Sigmoid colon (tissue), 7 donors: Measurements from ENCODE around the gene CRTAC1. TPM values are rescaled to one million over a fixed set of nuclear protein-coding genes. Genes with fewer than 3 reads are reported as not detected.

Experiments
- DNase-seq: peaks from one replicate; pipeline ENCODE4 v3.0.0-alpha.2; 2019
- H3K27ac ChIP-seq, 4 donors: fragments of 200-600 bp; sonication (generic); one replicate each; pipeline ENCODE4 v1.5.1; 2016 to 2019; ENCODE audit warnings: mild to moderate bottlenecking in 1 of 4
- H3K27me3 ChIP-seq, 3 donors: fragments of 200-600 bp; sonication (generic); one replicate each; pipeline ENCODE4 v1.5.1; 2019; ENCODE audit warnings: mild to moderate bottlenecking in 1 of 3
- H3K36me3 ChIP-seq, 4 donors: fragments of 200-600 bp; sonication (generic); one replicate each; pipeline ENCODE4 v1.5.1; 2016 to 2019
- H3K4me1 ChIP-seq, 4 donors: fragments of 200-600 bp; sonication (generic); one replicate each; pipeline ENCODE4 v1.5.1; 2017 to 2019
- H3K4me3 ChIP-seq, 4 donors: fragments of 200-600 bp; sonication (generic); one replicate each; pipeline ENCODE4 v1.5.1; 2017 to 2019; ENCODE audit warnings: mild to moderate bottlenecking in 2 of 4, moderate library complexity in 1 of 4
- H3K9me3 ChIP-seq, 4 donors: fragments of 200-600 bp in 3 of 4; sonication (generic) in 3 of 4; one replicate each; pipeline versions ENCODE4 v1.5.1 to v1.6.1; 2013 to 2019
- EP300 ChIP-seq, 4 donors: sonication (generic); formaldehyde crosslinking; IDR thresholded peaks; one replicate each; pipeline ENCODE4 v1.6.1; 2017; ENCODE audit warnings: antibody characterized with exemption in 4 of 4
- POLR2A ChIP-seq, 2 donors: fragments of 450-650 bp; IDR thresholded peaks; one replicate each; pipeline ENCODE4 v1.6.1; 2016; ENCODE audit warnings: antibody characterized with exemption in 2 of 2, mild to moderate bottlenecking in 2 of 2, moderate library complexity in 2 of 2
- POLR2AphosphoS5 ChIP-seq, 4 donors: sonication (generic); formaldehyde crosslinking; IDR thresholded peaks; one replicate each; pipeline ENCODE4 v1.6.1; 2017; ENCODE audit warnings: antibody characterized with exemption in 4 of 4
- WGBS, 2 donors: extraction: QIAGEN DNeasy Blood & Tissue Kit; methylation state at CpG; one replicate each; pipeline ENCODE4 v1.1.7; 2013; 5-methylcytosine and 5-hydroxymethylcytosine counted together
- intact Hi-C: fragments of 100-400 bp; cut with DNase I; formaldehyde crosslinking; loops from one replicate; pipeline ENCODE4 v1.15.1; 2023
- polyA plus RNA-seq, 3 donors: library from polyadenylated mRNA; stranded (reverse); fragments of 200-250 nt; gene quantifications; one replicate each; pipeline ENCODE4 v1.2.3, GENCODE V29; 2013
- total RNA-seq, 4 donors: library from RNA; depleted of rRNA; stranded (reverse); fragments of >200 nt; gene quantifications; one replicate each; pipeline ENCODE4 v1.1.0, GENCODE V29; 2016
- TF ChIP-seq, protein P1 (sequence below), 4 experiments: fragments of 450-650 bp in 3 of 4; fragments of 200-600 bp in 1 of 4; IDR thresholded peaks; one replicate each; pipeline ENCODE4 v1.5.1; 2016 to 2019; ENCODE audit warnings: antibody characterized with exemption in 4 of 4, mild to moderate bottlenecking in 3 of 4, moderate library complexity in 2 of 4
- donor health status: healthy with polysubstance abuse.
- donor health status: Bipolar disorder and iron deficiency.
- donor health status: healthy.

Gene CRTAC1
- total and polyA plus RNA-seq, 7 donors, result 1.2 to 6.4 (median 2.6) TPM; not detected in 1

DNA sequence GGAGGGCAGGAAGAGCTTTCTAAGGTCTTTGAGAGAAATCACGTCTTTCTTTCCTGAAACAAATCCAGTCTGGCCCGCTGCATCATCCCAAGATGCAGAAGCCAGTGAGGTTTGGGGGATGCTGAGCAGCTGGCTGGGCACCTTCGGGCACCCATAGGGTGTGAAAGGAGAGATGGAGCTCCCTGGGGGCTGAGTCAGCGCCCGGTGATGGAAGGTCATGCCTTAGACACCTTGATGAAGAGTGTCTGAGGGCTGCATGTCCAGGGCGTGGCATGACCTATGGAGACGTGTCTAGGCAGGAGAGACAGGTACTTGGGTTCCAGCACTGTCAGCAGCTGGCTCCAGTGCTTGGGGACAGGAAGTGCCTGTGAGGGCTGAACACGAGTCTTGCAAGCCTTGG, 92.5 kb downstream of the CRTAC1 start:
- TF ChIP-seq EP300 (IDR thresholded peaks at IDR 0.05) (no peak), POLR2A (IDR thresholded peaks at IDR 0.05) (no peak), POLR2AphosphoS5 (IDR thresholded peaks at IDR 0.05) (no peak)
- TF ChIP-seq, protein P1, sequence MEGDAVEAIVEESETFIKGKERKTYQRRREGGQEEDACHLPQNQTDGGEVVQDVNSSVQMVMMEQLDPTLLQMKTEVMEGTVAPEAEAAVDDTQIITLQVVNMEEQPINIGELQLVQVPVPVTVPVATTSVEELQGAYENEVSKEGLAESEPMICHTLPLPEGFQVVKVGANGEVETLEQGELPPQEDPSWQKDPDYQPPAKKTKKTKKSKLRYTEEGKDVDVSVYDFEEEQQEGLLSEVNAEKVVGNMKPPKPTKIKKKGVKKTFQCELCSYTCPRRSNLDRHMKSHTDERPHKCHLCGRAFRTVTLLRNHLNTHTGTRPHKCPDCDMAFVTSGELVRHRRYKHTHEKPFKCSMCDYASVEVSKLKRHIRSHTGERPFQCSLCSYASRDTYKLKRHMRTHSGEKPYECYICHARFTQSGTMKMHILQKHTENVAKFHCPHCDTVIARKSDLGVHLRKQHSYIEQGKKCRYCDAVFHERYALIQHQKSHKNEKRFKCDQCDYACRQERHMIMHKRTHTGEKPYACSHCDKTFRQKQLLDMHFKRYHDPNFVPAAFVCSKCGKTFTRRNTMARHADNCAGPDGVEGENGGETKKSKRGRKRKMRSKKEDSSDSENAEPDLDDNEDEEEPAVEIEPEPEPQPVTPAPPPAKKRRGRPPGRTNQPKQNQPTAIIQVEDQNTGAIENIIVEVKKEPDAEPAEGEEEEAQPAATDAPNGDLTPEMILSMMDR (IDR thresholded peaks at IDR 0.05), result no peak
- WGBS, 2 donors, result 65 to 67% methylated on average over 8 of the region's 8 CpGs
- Histone ChIP-seq H3K9me3 (no peaks in the 10 kb centered on the region), H3K27me3 (peaks cover 0 to 8% (median 0%) of the 10 kb centered on the region in 3 donors), H3K27ac (no peak overlapping the region), H3K36me3 (no peaks in the 10 kb centered on the region), H3K4me3 (no peak overlapping the region), H3K4me1 (no peaks in the 10 kb centered on the region)
- no peak for DNase-seq
- intact Hi-C loops, result no loop called here

DNA sequence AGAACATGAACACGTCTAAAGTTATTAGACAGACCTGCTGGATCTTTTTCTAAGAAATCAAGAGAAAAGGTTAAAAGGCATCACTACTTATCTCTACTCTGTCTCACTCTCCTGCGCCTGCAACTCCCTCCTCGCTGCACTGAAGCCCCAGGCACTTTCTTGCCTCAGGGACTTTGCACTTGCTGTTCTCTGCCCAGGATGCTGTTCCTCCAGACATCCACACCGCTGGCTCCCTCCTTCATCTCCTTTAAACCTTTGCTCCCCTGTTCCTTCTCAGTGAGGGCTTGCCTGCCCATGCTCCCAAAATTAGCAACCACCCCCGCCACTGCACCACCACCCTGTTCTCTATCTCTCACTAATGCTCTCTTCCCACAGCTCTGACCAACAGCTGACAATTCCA, 93.4 kb downstream of the CRTAC1 start:
- H3K4me3 ChIP-seq, result no peak overlapping the region
- H3K27me3 ChIP-seq, result peaks cover 0 to 8% (median 0%) of the 10 kb centered on the region in 3 donors
- no peak overlapping the region for H3K27ac ChIP-seq
- no peaks in the 10 kb centered on the region for H3K9me3 ChIP-seq
- no peaks in the 10 kb centered on the region for H3K36me3 ChIP-seq
- 78 to 81% methylated on average over 5 of the region's 5 CpGs for WGBS, 2 donors
- no peaks in the 10 kb centered on the region for H3K4me1 ChIP-seq
- intact Hi-C loops, result no loop called here
- no peak for DNase-seq
- no peak for TF ChIP-seq POLR2AphosphoS5 (IDR thresholded peaks at IDR 0.05)
- TF ChIP-seq POLR2A (IDR thresholded peaks at IDR 0.05), result no peak
- TF ChIP-seq EP300 (IDR thresholded peaks at IDR 0.05), result no peak
- TF ChIP-seq, protein P1 (IDR thresholded peaks at IDR 0.05), result no peak

DNA sequence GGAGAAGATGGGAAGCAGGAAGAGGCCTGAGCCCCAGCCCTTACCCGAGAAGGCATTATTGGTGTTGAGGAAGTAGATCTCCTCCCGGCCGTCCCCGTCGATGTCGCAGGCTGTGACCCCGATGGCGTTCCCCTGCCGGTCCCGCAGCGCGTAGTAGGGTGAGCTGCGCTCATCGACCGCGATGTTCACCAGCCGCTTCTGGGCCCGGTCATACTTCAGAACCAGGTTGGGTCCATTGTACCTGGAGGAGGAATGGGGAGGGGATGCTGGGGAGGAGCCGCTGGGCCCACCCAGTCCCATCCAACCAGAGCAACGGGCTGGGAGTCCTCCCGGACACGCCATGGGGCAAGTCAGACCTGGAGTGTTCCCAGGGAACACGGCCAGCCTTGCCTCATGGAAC, 94.3 kb downstream of the CRTAC1 start:
- DNase-seq, result no peak
- Histone ChIP-seq H3K9me3 (no peaks in the 10 kb centered on the region), H3K4me1 (no peaks in the 10 kb centered on the region), H3K36me3 (no peaks in the 10 kb centered on the region), H3K4me3 (no peak overlapping the region), H3K27ac (no peak overlapping the region), H3K27me3 (peaks cover 0 to 8% (median 0%) of the 10 kb centered on the region in 3 donors)
- TF ChIP-seq POLR2A (IDR thresholded peaks at IDR 0.05), result no peak
- TF ChIP-seq POLR2AphosphoS5 (IDR thresholded peaks at IDR 0.05), result no peak
- TF ChIP-seq, protein P1 (IDR thresholded peaks at IDR 0.05), result no peak
- TF ChIP-seq EP300 (IDR thresholded peaks at IDR 0.05), result no peak
- 85 to 91% methylated on average over 23 of the region's 23 CpGs for WGBS, 2 donors
- intact Hi-C loops, result no loop called here

DNA sequence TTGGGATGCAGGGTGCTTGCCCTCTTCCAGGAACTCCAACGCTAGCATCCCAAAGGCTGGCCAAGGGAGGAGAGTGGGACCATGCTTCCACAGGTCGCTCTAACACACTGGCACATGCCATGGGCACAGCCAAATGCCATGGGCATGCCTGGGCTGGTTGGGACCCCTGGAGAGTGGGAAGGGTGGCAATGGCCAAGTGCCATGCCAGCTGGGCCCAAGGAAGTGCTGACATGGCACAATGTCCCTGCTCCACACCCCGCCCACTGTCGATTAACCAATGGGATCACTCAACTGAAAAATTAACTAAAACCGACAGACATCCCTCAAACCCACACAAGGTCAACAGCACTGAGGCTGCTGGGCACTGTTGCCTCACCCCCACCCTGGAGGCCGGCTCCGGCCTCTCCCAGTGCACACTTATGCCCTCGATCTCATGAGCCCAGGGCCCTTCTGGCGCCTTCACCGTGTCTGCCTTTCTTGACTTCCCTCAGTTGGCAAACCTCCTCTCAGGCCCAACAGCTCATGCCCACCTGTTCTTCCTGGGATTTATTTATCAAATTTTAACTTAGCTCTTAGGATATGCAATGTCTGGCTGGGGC, 97.4 kb downstream of the CRTAC1 start:
- H3K4me1 ChIP-seq, result no peaks in the 10 kb centered on the region
- intact Hi-C loops, result no loop called here
- H3K9me3 ChIP-seq, result no peaks in the 10 kb centered on the region
- H3K4me3 ChIP-seq, result no peak overlapping the region
- H3K36me3 ChIP-seq, result no peaks in the 10 kb centered on the region
- H3K27ac ChIP-seq, result no peak overlapping the region
- peaks cover 0 to 6% (median 0%) of the 10 kb centered on the region in 3 donors for H3K27me3 ChIP-seq
- no peak for DNase-seq
- 88 to 89% methylated on average over 10 of the region's 10 CpGs for WGBS, 2 donors
- TF ChIP-seq POLR2AphosphoS5 (IDR thresholded peaks at IDR 0.05) (no peak), POLR2A (IDR thresholded peaks at IDR 0.05) (no peak), EP300 (IDR thresholded peaks at IDR 0.05) (no peak)
- TF ChIP-seq, protein P1 (IDR thresholded peaks at IDR 0.05), result no peak

DNA sequence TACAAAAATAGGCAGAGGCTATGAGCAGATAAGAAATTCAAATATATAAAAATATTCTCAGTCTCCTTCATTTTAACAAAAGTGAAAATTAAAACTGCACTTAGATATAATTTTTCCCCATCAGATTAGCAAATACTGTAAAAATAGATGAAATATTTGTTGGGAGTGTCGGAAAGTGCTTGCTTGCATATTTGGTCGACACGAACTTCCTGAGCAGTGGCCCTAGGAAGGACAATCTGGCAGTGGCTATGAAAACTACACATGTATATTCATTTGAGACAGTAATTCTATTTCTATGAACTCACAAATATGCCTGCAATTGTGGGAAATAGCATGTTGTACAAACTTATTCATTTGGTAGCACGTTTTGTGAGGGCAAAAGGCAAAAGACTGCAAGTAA, 99.4 kb downstream of the CRTAC1 start:
- H3K9me3 ChIP-seq, result no peaks in the 10 kb centered on the region
- DNase-seq, result no peak
- intact Hi-C loops, result no loop called here
- peaks cover 0 to 21% (median 4%) of the 10 kb centered on the region in 3 donors for H3K27me3 ChIP-seq
- H3K27ac ChIP-seq, result no peak overlapping the region
- 66 to 72% methylated on average over 4 of the region's 4 CpGs for WGBS, 2 donors
- no peaks in the 10 kb centered on the region for H3K4me1 ChIP-seq
- no peak overlapping the region for H3K4me3 ChIP-seq
- TF ChIP-seq, protein P1 (IDR thresholded peaks at IDR 0.05), result no peak
- no peak for TF ChIP-seq POLR2AphosphoS5 (IDR thresholded peaks at IDR 0.05)
- TF ChIP-seq POLR2A (IDR thresholded peaks at IDR 0.05), result no peak
- TF ChIP-seq EP300 (IDR thresholded peaks at IDR 0.05), result no peak
- no peaks in the 10 kb centered on the region for H3K36me3 ChIP-seq
